GM21619 (cell line): Measurements from ENCODE around the gene EPAS1.

Experiments used
- ATAC-seq: cut with Tn5 transposase; IDR thresholded peaks from one replicate; pipeline ENCODE4 v1.9.1; 2021; ENCODE audit not compliant: unreplicated experiment

EPAS1 gene

GRCh38 chr2:46319711-46320110 is 22.5 kb downstream of the EPAS1 start:
- ATAC-seq = no peak

GRCh38 chr2:46320141-46320567 is 22.9 kb downstream of the EPAS1 start:
- no peak for ATAC-seq

GRCh38 chr2:46323730-46324129 is 26.5 kb downstream of the EPAS1 start:
- ATAC-seq = no peak

- no peak for ATAC-seq
Measured at GRCh38 chr2:46325182-46325928, 28.1 kb downstream of the EPAS1 start.

- no peak for ATAC-seq
Measured at GRCh38 chr2:46326231-46326980, 29.2 kb downstream of the EPAS1 start.

- ATAC-seq = no peak
Measured at GRCh38 chr2:46327627-46328026, 30.4 kb downstream of the EPAS1 start.

- no peak for ATAC-seq
Measured at GRCh38 chr2:46328291-46328690, 31.1 kb downstream of the EPAS1 start.

GRCh38 chr2:46328829-46329228 is 31.6 kb downstream of the EPAS1 start:
- no peak for ATAC-seq

- no peak for ATAC-seq
Measured at GRCh38 chr2:46329340-46329739, 32.1 kb downstream of the EPAS1 start.

- ATAC-seq = no peak
Measured at GRCh38 chr2:46329803-46330775, 32.9 kb downstream of the EPAS1 start.

- no peak for ATAC-seq
Measured at GRCh38 chr2:46331109-46331766, 34.0 kb downstream of the EPAS1 start.

- no peak for ATAC-seq
Measured at GRCh38 chr2:46332686-46333281, 35.6 kb downstream of the EPAS1 start.

- ATAC-seq = no peak
Measured at GRCh38 chr2:46333912-46334311, 36.7 kb downstream of the EPAS1 start.

GRCh38 chr2:46334389-46335271 is 37.4 kb downstream of the EPAS1 start:
- ATAC-seq = no peak

- ATAC-seq = no peak
Measured at GRCh38 chr2:46335391-46336282, 38.4 kb downstream of the EPAS1 start.

GRCh38 chr2:46336283-46336959 is 39.2 kb downstream of the EPAS1 start:
- ATAC-seq = no peak

GRCh38 chr2:46337208-46337994 is 40.2 kb downstream of the EPAS1 start:
- no peak for ATAC-seq
